Activated B cell treated with CpG ODN at 0.5 μM for 24 hours (primary cell): ENCODE results near the gene NAALADL2. TPM values are rescaled to one million over a fixed set of nuclear protein-coding genes. Genes with fewer than 3 reads are reported as not detected.

Experiments
- ATAC-seq: fragments of 200-7000 bp; cut with Tn5 transposase; one replicate; pipeline ENCODE4 v1.10.0; 2021; ENCODE audit warnings: low read depth, mild to moderate bottlenecking, moderate library complexity
- CTCF ChIA-PET: fragments of 350-600 bp; sonication (Branson Sonifier 250); formaldehyde crosslinking; loops from one replicate; lab custom pipeline; 2021; ENCODE audit warnings: antibody characterized with exemption; lab: Charles Lee
- POLR2A ChIA-PET: fragments of 350-600 bp; sonication (Branson Sonifier 250); formaldehyde crosslinking; loops from one replicate; lab custom pipeline; 2021; ENCODE audit warnings: antibody characterized with exemption; lab: Charles Lee
- DNase-seq: peaks from one replicate; pipeline ENCODE4 v3.0.0; 2022
- H3K27ac Mint-ChIP-seq: one replicate; pipeline ENCODE4 v1.8.0; 2020; ENCODE audit warnings: mixed read lengths
- H3K27me3 Mint-ChIP-seq: one replicate; pipeline ENCODE4 v1.8.0; 2021; ENCODE audit warnings: mixed read lengths
- H3K36me3 Mint-ChIP-seq: one replicate; pipeline ENCODE4 v1.8.0; 2021; ENCODE audit warnings: low read depth, mixed read lengths
- H3K4me1 Mint-ChIP-seq: one replicate; pipeline ENCODE4 v1.8.0; 2021; ENCODE audit warnings: mixed read lengths
- H3K4me3 Mint-ChIP-seq: one replicate; pipeline ENCODE4 v1.8.0; 2020; ENCODE audit warnings: mild to moderate bottlenecking, mixed read lengths
- H3K9me3 Mint-ChIP-seq: one replicate; pipeline ENCODE4 v1.8.0; 2020; ENCODE audit warnings: mixed read lengths
- CTCF ChIP-seq: fragments of 200-600 bp; IDR thresholded peaks from one replicate; pipeline ENCODE4 v1.8.0; 2022; ENCODE audit warnings: antibody characterized with exemption, mild to moderate bottlenecking
- intact Hi-C: fragments of 100-400 bp; cut with micrococcal nuclease; formaldehyde crosslinking; loops from one replicate; pipeline ENCODE4 v1.15.1; 2024
- total RNA-seq: library from RNA; stranded (reverse); gene quantifications from 2 replicates; pipeline ENCODE4 v1.2.3, GENCODE V29; 2022

NAALADL2 gene
- total RNA-seq, 1 donor from 2014 or later, result not detected

- Mint-ChIP-seq H3K9me3 (peaks cover 5% of the 10 kb centered on the region), H3K4me1 (no peaks in the 10 kb centered on the region), H3K4me3 (no peak overlapping the region), H3K27me3 (no peaks in the 10 kb centered on the region), H3K36me3 (no peaks in the 10 kb centered on the region), H3K27ac (no peak overlapping the region)
- ChIA-PET CTCF (no interaction called here), POLR2A (no interaction called here)
- DNase-seq (no peak), ATAC-seq (no peak)
- TF ChIP-seq CTCF, result no peak
- intact Hi-C loops, result no loop called here
Observed at GRCh38 chr3:175464362-175464761, 605.2 kb downstream of the NAALADL2 start.

DNA sequence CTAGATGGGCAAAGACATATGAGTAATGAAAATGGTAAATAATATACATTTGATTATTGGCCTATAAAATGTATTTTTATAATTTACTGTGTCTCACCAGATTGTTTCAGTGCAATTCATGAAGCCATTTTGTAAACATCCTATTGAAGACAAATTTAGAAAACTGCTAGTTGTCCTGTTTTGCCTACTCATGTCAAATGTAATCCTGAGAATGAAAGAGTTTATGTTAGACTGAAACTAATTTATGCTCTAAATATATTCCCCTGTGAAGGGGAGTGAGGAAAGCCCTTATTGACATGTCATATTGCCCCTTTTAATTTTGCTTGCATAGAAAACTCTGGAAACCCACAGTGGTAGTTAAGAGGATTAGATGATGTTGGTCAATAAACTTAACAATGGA, 610.0 kb downstream of the NAALADL2 start:
- no peaks in the 10 kb centered on the region for H3K4me1 Mint-ChIP-seq
- ChIA-PET POLR2A (no interaction called here), CTCF (no interaction called here)
- DNase-seq (no peak), ATAC-seq (no peak)
- H3K36me3 Mint-ChIP-seq, result no peaks in the 10 kb centered on the region
- intact Hi-C loops, result no loop called here
- H3K4me3 Mint-ChIP-seq, result no peak overlapping the region
- no peaks in the 10 kb centered on the region for H3K27me3 Mint-ChIP-seq
- peaks cover 2% of the 10 kb centered on the region for H3K9me3 Mint-ChIP-seq
- no peak for TF ChIP-seq CTCF
- no peak overlapping the region for H3K27ac Mint-ChIP-seq

DNA sequence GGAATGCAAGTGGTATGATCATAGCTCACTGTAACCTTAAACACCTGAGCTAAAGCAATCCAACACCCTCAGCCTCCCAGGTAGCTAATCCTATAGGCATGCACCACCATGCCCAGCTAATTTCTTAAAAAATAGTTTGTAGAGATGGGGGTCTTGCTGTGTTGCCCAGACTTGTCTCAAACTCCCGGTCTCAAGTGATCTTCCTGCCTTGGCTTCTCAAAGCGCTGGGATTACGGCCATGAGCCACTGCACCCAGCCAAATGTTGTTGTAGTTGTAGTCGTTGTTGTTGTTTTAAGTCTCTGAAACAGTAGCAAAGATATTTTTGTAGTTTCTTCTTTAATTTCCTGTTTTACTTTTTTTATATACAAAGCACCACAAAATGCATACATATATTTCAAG, 616.6 kb downstream of the NAALADL2 start:
- DNase-seq (no peak), ATAC-seq (no peak)
- no peak for TF ChIP-seq CTCF
- no peaks in the 10 kb centered on the region for H3K4me1 Mint-ChIP-seq
- H3K27ac Mint-ChIP-seq, result no peak overlapping the region
- no peak overlapping the region for H3K4me3 Mint-ChIP-seq
- ChIA-PET POLR2A (no interaction called here), CTCF (no interaction called here)
- H3K36me3 Mint-ChIP-seq, result no peaks in the 10 kb centered on the region
- peaks cover 2% of the 10 kb centered on the region for H3K9me3 Mint-ChIP-seq
- H3K27me3 Mint-ChIP-seq, result no peaks in the 10 kb centered on the region
- intact Hi-C loops, result no loop called here

DNA sequence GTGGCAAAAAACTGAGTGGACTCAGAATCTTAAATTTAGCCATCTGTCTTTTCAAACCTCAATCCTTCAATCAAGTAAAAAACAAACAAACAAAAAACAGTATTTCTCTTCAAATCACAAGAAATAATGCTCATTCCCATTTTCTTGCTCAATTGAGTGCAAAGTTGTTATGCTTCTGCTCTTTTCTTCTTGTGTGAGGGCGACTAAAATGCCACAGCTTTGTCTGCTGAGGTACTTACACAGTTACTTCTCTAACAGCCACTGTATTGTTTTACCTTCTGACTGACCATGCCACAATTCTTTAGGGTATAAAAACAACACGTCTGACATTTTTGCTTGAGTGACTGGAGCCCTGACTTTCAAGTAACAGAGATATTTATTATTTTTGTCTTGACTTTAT, 617.4 kb downstream of the NAALADL2 start:
- no peak for ATAC-seq
- DNase-seq, result no peak
- peaks cover 2% of the 10 kb centered on the region for H3K9me3 Mint-ChIP-seq
- H3K27ac Mint-ChIP-seq, result no peak overlapping the region
- no peak for TF ChIP-seq CTCF
- intact Hi-C loops, result no loop called here
- no peaks in the 10 kb centered on the region for H3K27me3 Mint-ChIP-seq
- H3K4me3 Mint-ChIP-seq, result no peak overlapping the region
- no peaks in the 10 kb centered on the region for H3K36me3 Mint-ChIP-seq
- H3K4me1 Mint-ChIP-seq, result no peaks in the 10 kb centered on the region
- ChIA-PET CTCF (no interaction called here), POLR2A (no interaction called here)

DNA sequence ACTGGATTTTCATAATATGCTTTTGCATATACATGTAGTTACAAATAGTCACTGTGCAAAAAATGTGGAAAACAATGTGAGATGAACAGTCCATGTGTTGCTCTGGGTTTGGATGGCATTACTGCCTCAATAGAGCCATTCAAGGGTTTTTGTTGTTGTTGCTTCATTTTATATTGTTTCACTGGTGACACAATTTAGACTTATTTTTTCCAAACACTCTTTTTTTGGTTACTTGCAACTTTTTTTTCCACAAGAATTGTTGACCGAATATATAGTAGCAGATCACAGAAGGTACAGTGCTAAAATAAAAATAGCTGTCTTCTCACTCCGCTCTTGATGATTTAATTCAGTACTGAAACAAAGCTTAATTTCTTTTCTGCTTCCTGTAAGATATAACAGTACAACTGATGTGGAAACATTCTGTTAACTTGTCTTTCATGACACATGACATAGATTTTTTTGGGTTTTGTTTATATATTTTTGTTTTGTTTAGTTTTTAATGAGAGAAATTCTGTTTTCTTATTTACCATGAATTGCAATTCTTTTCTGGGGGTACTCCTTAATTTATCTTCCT, 618.6 kb downstream of the NAALADL2 start:
- no peak for ATAC-seq
- ChIA-PET POLR2A (no interaction called here), CTCF (no interaction called here)
- no peak for DNase-seq
- Mint-ChIP-seq H3K4me3 (no peak overlapping the region), H3K36me3 (no peaks in the 10 kb centered on the region), H3K4me1 (no peaks in the 10 kb centered on the region), H3K27ac (no peak overlapping the region), H3K27me3 (no peaks in the 10 kb centered on the region), H3K9me3 (peaks cover under 1% of the 10 kb centered on the region)
- TF ChIP-seq CTCF, result no peak
- intact Hi-C loops, result no loop called here
